Sigmoid colon (tissue), 7 donors: ENCODE data around the gene SPRYD3. TPM values are rescaled to one million over a fixed set of nuclear protein-coding genes. Genes with fewer than 3 reads are reported as not detected.

Experiments
- DNase-seq: peaks from one replicate; pipeline ENCODE4 v3.0.0-alpha.2; 2019
- H3K27ac ChIP-seq, 4 donors: fragments of 200-600 bp; sonication (generic); one replicate each; pipeline ENCODE4 v1.5.1; 2016 to 2019; ENCODE audit warnings: mild to moderate bottlenecking in 1 of 4
- H3K27me3 ChIP-seq, 3 donors: fragments of 200-600 bp; sonication (generic); one replicate each; pipeline ENCODE4 v1.5.1; 2019; ENCODE audit warnings: mild to moderate bottlenecking in 1 of 3
- H3K36me3 ChIP-seq, 4 donors: fragments of 200-600 bp; sonication (generic); one replicate each; pipeline ENCODE4 v1.5.1; 2016 to 2019
- H3K4me1 ChIP-seq, 4 donors: fragments of 200-600 bp; sonication (generic); one replicate each; pipeline ENCODE4 v1.5.1; 2017 to 2019
- H3K4me3 ChIP-seq, 4 donors: fragments of 200-600 bp; sonication (generic); one replicate each; pipeline ENCODE4 v1.5.1; 2017 to 2019; ENCODE audit warnings: mild to moderate bottlenecking in 2 of 4, moderate library complexity in 1 of 4
- H3K9me3 ChIP-seq, 4 donors: fragments of 200-600 bp in 3 of 4; sonication (generic) in 3 of 4; one replicate each; pipeline versions ENCODE4 v1.5.1 to v1.6.1; 2013 to 2019
- CTCF ChIP-seq, 4 experiments: fragments of 450-650 bp in 3 of 4; fragments of 200-600 bp in 1 of 4; IDR thresholded peaks; one replicate each; pipeline ENCODE4 v1.5.1; 2016 to 2019; ENCODE audit warnings: antibody characterized with exemption in 4 of 4, mild to moderate bottlenecking in 3 of 4, moderate library complexity in 2 of 4
- EP300 ChIP-seq, 4 donors: sonication (generic); formaldehyde crosslinking; IDR thresholded peaks; one replicate each; pipeline ENCODE4 v1.6.1; 2017; ENCODE audit warnings: antibody characterized with exemption in 4 of 4
- POLR2A ChIP-seq, 2 donors: fragments of 450-650 bp; IDR thresholded peaks; one replicate each; pipeline ENCODE4 v1.6.1; 2016; ENCODE audit warnings: antibody characterized with exemption in 2 of 2, mild to moderate bottlenecking in 2 of 2, moderate library complexity in 2 of 2
- POLR2AphosphoS5 ChIP-seq, 4 donors: sonication (generic); formaldehyde crosslinking; IDR thresholded peaks; one replicate each; pipeline ENCODE4 v1.6.1; 2017; ENCODE audit warnings: antibody characterized with exemption in 4 of 4
- WGBS, 2 donors: extraction: QIAGEN DNeasy Blood & Tissue Kit; methylation state at CpG; one replicate each; pipeline ENCODE4 v1.1.7; 2013; 5-methylcytosine and 5-hydroxymethylcytosine counted together
- intact Hi-C: fragments of 100-400 bp; cut with DNase I; formaldehyde crosslinking; loops from one replicate; pipeline ENCODE4 v1.15.1; 2023
- polyA plus RNA-seq, 3 donors: library from polyadenylated mRNA; stranded (reverse); fragments of 200-250 nt; gene quantifications; one replicate each; pipeline ENCODE4 v1.2.3, GENCODE V29; 2013
- total RNA-seq, 4 donors: library from RNA; depleted of rRNA; stranded (reverse); fragments of >200 nt; gene quantifications; one replicate each; pipeline ENCODE4 v1.1.0, GENCODE V29; 2016
- donor health status: healthy with polysubstance abuse.
- donor health status: Bipolar disorder and iron deficiency.
- donor health status: healthy.

The SPRYD3 gene
- total and polyA plus RNA-seq, 7 donors: 20.1 to 41.4 (median 32.9) TPM

GRCh38 chr12:53060721-53061276, 18.4 kb downstream of the SPRYD3 start:
- Histone ChIP-seq H3K27me3 (no peaks in the 10 kb centered on the region), H3K9me3 (no peaks in the 10 kb centered on the region), H3K4me3 (no peak overlapping the region), H3K27ac (peak overlapping the region in 3 of 4 donors; percentile 44 to 66 (median 53)), H3K36me3 (peaks cover 3 to 98% (median 17%) of the 10 kb centered on the region in 4 donors), H3K4me1 (peaks cover 0 to 61% (median 45%) of the 10 kb centered on the region in 4 donors)
- no peak for TF ChIP-seq POLR2A (IDR thresholded peaks at IDR 0.05)
- TF ChIP-seq POLR2AphosphoS5 (IDR thresholded peaks at IDR 0.05): no peak
- TF ChIP-seq EP300 (IDR thresholded peaks at IDR 0.05): no peak
- TF ChIP-seq CTCF (IDR thresholded peaks at IDR 0.05): no peak
- 16 to 60% methylated on average over 18 of the region's 18 CpGs for WGBS, 2 donors
- intact Hi-C loops: no loop called here
- DNase-seq: peak; percentile 81

- H3K27me3 ChIP-seq: no peaks in the 10 kb centered on the region
- H3K4me3 ChIP-seq: no peak overlapping the region
- intact Hi-C loops: no loop called here
- peaks cover 0 to 64% (median 47%) of the 10 kb centered on the region in 4 donors for H3K4me1 ChIP-seq
- peak overlapping the region; percentile 16 to 66 (median 48) for H3K27ac ChIP-seq
- peaks cover 0 to 99% (median 14%) of the 10 kb centered on the region in 4 donors for H3K36me3 ChIP-seq
- no peak for DNase-seq
- WGBS, 2 donors: 71 to 88% methylated on average over 17 of the region's 17 CpGs
- no peaks in the 10 kb centered on the region for H3K9me3 ChIP-seq
- no peak for TF ChIP-seq POLR2A (IDR thresholded peaks at IDR 0.05)
- no peak for TF ChIP-seq CTCF (IDR thresholded peaks at IDR 0.05)
- no peak for TF ChIP-seq EP300 (IDR thresholded peaks at IDR 0.05)
- peak in 1 of 4 donors; percentile 8 for TF ChIP-seq POLR2AphosphoS5 (IDR thresholded peaks at IDR 0.05)
These were observed 19.0 kb downstream of the SPRYD3 start for GRCh38 chr12:53060064-53060720.

- H3K27ac ChIP-seq: peak overlapping the region in 2 of 4 donors; percentile 16 to 53
- no peak for TF ChIP-seq EP300 (IDR thresholded peaks at IDR 0.05)
- peak in 2 of 4 donors; percentile 21 to 43 for TF ChIP-seq POLR2AphosphoS5 (IDR thresholded peaks at IDR 0.05)
These were observed 19.6 kb downstream of the SPRYD3 start for GRCh38 chr12:53059434-53060063.

GRCh38 chr12:53058674-53059433, 20.3 kb downstream of the SPRYD3 start:
- Histone ChIP-seq H3K36me3 (peaks cover 0 to 86% (median 12%) of the 10 kb centered on the region in 4 donors), H3K27me3 (no peaks in the 10 kb centered on the region), H3K4me3 (no peak overlapping the region), H3K27ac (peak overlapping the region in 1 of 4 donors; percentile 53), H3K4me1 (peaks cover 0 to 65% (median 50%) of the 10 kb centered on the region in 4 donors), H3K9me3 (no peaks in the 10 kb centered on the region)
- intact Hi-C loops: no loop called here
- 87 to 88% methylated on average over 35 of the region's 35 CpGs for WGBS, 2 donors
- DNase-seq: peak; percentile 77
- TF ChIP-seq POLR2A (IDR thresholded peaks at IDR 0.05) (no peak), POLR2AphosphoS5 (IDR thresholded peaks at IDR 0.05) (peak in 2 of 4 donors; percentile 11 to 42), CTCF (IDR thresholded peaks at IDR 0.05) (no peak), EP300 (IDR thresholded peaks at IDR 0.05) (no peak)

More at GRCh38 chr12:53059434-53060063, 19.6 kb downstream of the SPRYD3 start:
- 87 to 92% methylated on average over 24 of the region's 24 CpGs for WGBS, 2 donors
- Histone ChIP-seq H3K36me3 (peaks cover 0 to 93% (median 13%) of the 10 kb centered on the region in 4 donors), H3K27me3 (no peaks in the 10 kb centered on the region), H3K4me1 (peaks cover 0 to 63% (median 51%) of the 10 kb centered on the region in 4 donors), H3K4me3 (no peak overlapping the region), H3K9me3 (no peaks in the 10 kb centered on the region)
- intact Hi-C loops: no loop called here
- no peak for DNase-seq
